Heart right ventricle (tissue), 16 donors: ENCODE results near the gene IKZF3. TPM values are rescaled to one million over a fixed set of nuclear protein-coding genes. Genes with fewer than 3 reads are reported as not detected.

Source experiments
- ATAC-seq, 8 donors: fragments of 200-7000 bp; cut with Tn5 transposase; one replicate each; pipeline ENCODE4 v1.9.1; 2020; ENCODE audit warnings: mild to moderate bottlenecking in 8 of 8, moderate library complexity in 8 of 8, moderate number of reproducible peaks in 1 of 8
- DNase-seq, 2 donors: peaks; one replicate each; pipeline ENCODE4 v3.0.0-alpha.2; 2020
- H3K27ac ChIP-seq, 10 donors: fragments of 200-600 bp; sonication (generic) in 2 of 10; one replicate each; pipeline versions ENCODE4 v1.5.0 to v1.8.0; 2020 to 2022; ENCODE audit warnings: mild to moderate bottlenecking in 3 of 10
- H3K27me3 ChIP-seq, 7 donors: fragments of 200-600 bp; one replicate each; pipeline ENCODE4 v1.8.0; 2021 to 2022; ENCODE audit warnings: mild to moderate bottlenecking in 2 of 7
- H3K36me3 ChIP-seq, 9 donors: fragments of 200-600 bp; sonication (generic) in 1 of 9; one replicate each; pipeline versions ENCODE4 v1.5.0 to v1.8.0; 2020 to 2022; ENCODE audit warnings: mild to moderate bottlenecking in 2 of 9
- H3K4me1 ChIP-seq, 9 donors: fragments of 200-600 bp; sonication (generic) in 1 of 9; one replicate each; pipeline versions ENCODE4 v1.5.0 to v1.8.0; 2020 to 2022; ENCODE audit warnings: mild to moderate bottlenecking in 4 of 9
- H3K4me3 ChIP-seq, 10 donors: fragments of 200-600 bp; sonication (generic) in 2 of 10; one replicate each; pipeline versions ENCODE4 v1.5.0 to v1.8.0; 2020 to 2022; ENCODE audit warnings: mild to moderate bottlenecking in 7 of 10, moderate library complexity in 2 of 10
- H3K9me3 ChIP-seq, 11 donors: fragments of 200-600 bp in 10 of 11; sonication (generic) in 2 of 11; one replicate each; pipeline versions ENCODE4 v1.5.0 to v1.8.0; 2013 to 2022; ENCODE audit warnings: mild to moderate bottlenecking in 2 of 11, control low read depth in 1 of 11, moderate library complexity in 1 of 11
- CTCF ChIP-seq, 9 donors: fragments of 200-600 bp; sonication (generic) in 2 of 9; IDR thresholded peaks; one replicate each; pipeline versions ENCODE4 v1.5.0 to v1.8.0; 2021 to 2022; ENCODE audit warnings: antibody characterized with exemption in 9 of 9, mild to moderate bottlenecking in 5 of 9, moderate library complexity in 1 of 9
- WGBS, 2 donors: extraction: QIAGEN DNeasy Blood & Tissue Kit; methylation state at CpG; one replicate each; pipeline ENCODE4 v1.1.7; 2013; ENCODE audit warnings: inconsistent platforms in 1 of 2; 5-methylcytosine and 5-hydroxymethylcytosine counted together
- intact Hi-C, 10 donors: fragments of 100-400 bp; cut with DNase I; formaldehyde crosslinking; loops; one replicate each; pipeline versions ENCODE4 v1.11.1 to v1.14.2; 2022
- polyA plus RNA-seq, 2 donors: library from polyadenylated mRNA; stranded (reverse); fragments of 200-250 nt; gene quantifications; one replicate each; pipeline ENCODE4 v1.2.3, GENCODE V29; 2013
- total RNA-seq, 10 donors: library from RNA; stranded (reverse); fragmentation: NEBNext Ultra II Directional in 3 of 10; extraction: Animal tissue kit (Norgen Biotek cat#: 25700) in 3 of 10; gene quantifications; one replicate each; pipeline versions ENCODE4 v1.2.1 to v1.2.4, GENCODE V29; 2021 to 2023
- donor health status: Arrhythmogenic right ventricular cardiomyopathy.
- donor health status: ischemic (EF 13 %, LVEDD 7.1; RV severe dilation, severe dysfunction).
- donor health status: healthy with polysubstance abuse.
- donor health status: DM: no; HTN: yes; CAD: no.
- donor health status: DM: no; HTN: no; CAD: no.
- donor health status: ischemic (EF 25% LVEDD 6.9; RV normal size, moderate dysfunction).
- donor health status: ischemic (EF 25% LVEDD 5.7; RV mildly dilated, moderate dysfunction).
- donor health status: healthy.
- donor health status: DM: yes; HTN: yes; CAD: no.
- donor health status: Ischemic cardiomyopathy.
- donor health status: ischemic (EF 35%, LVEDD 5.7; RV mildly dilated, moderate dysfunction).
- donor health status: nonischemic (EF 11% LVEDD 7.7; RV severe dilation, severe dysfunction).
- donor health status: DM: yes; HTN: yes; CAD: no.
- donor health status: PGD.
- donor health status: ischemic (EF 29% LVEDD 5.4; RV normal size, mild dysfunction).
- donor health status: nonischemic (EF 23%, LVEDD 6.1; RV moderate dilation, normal function).

IKZF3 gene
- total and polyA plus RNA-seq, 12 donors: 0.06 to 5.0 (median 0.26) TPM

GRCh38 chr17:39775031-39775430 lies 89.1 kb downstream of the IKZF3 start:
- DNase-seq (no peak), ATAC-seq (no peak)
- Histone ChIP-seq H3K4me3 (peak overlapping the region in 1 of 10 donors; percentile 47), H3K9me3 (no peaks in the 10 kb centered on the region), H3K36me3 (no peaks in the 10 kb centered on the region), H3K4me1 (peaks cover 0 to 21% (median 0%) of the 10 kb centered on the region in 9 donors), H3K27me3 (peaks cover 0 to 74% (median 38%) of the 10 kb centered on the region in 7 donors), H3K27ac (peak overlapping the region in 1 of 10 donors; percentile 86)
- WGBS, 2 donors: 75 to 82% methylated on average over 2 of the region's 2 CpGs
- intact Hi-C loops: no loop called here
- no peak for TF ChIP-seq CTCF (IDR thresholded peaks at IDR 0.05)

GRCh38 chr17:39774047-39774446 lies 90.1 kb downstream of the IKZF3 start:
- H3K4me3 ChIP-seq: no peak overlapping the region
- no peak for DNase-seq
- no peaks in the 10 kb centered on the region for H3K36me3 ChIP-seq
- intact Hi-C loops: no loop called here
- H3K27me3 ChIP-seq: peaks cover 0 to 64% (median 28%) of the 10 kb centered on the region in 7 donors
- peak overlapping the region in 1 of 10 donors; percentile 86 for H3K27ac ChIP-seq
- H3K4me1 ChIP-seq: peaks cover 0 to 20% (median 0%) of the 10 kb centered on the region in 9 donors
- H3K9me3 ChIP-seq: no peaks in the 10 kb centered on the region
- no peak for ATAC-seq
- no peak for TF ChIP-seq CTCF (IDR thresholded peaks at IDR 0.05)
- WGBS, 2 donors: 70 to 74% methylated on average over 4 of the region's 4 CpGs

- intact Hi-C loops: no loop called here
- 82 to 83% methylated on average over 7 of the region's 7 CpGs for WGBS, 2 donors
- Histone ChIP-seq H3K27ac (peak overlapping the region in 1 of 10 donors; percentile 86), H3K4me1 (peaks cover 0 to 15% (median 0%) of the 10 kb centered on the region in 9 donors), H3K27me3 (peaks cover 0 to 56% (median 26%) of the 10 kb centered on the region in 7 donors), H3K36me3 (no peaks in the 10 kb centered on the region), H3K9me3 (no peaks in the 10 kb centered on the region), H3K4me3 (no peak overlapping the region)
- DNase-seq (no peak), ATAC-seq (no peak)
- TF ChIP-seq CTCF (IDR thresholded peaks at IDR 0.05): no peak
Measured at GRCh38 chr17:39772987-39773934, 90.9 kb downstream of the IKZF3 start.

- Histone ChIP-seq H3K36me3 (no peaks in the 10 kb centered on the region), H3K9me3 (no peaks in the 10 kb centered on the region), H3K27me3 (peaks cover 0 to 49% (median 18%) of the 10 kb centered on the region in 7 donors), H3K4me3 (no peak overlapping the region), H3K27ac (peak overlapping the region in 1 of 10 donors; percentile 86), H3K4me1 (peaks cover 0 to 10% (median 0%) of the 10 kb centered on the region in 9 donors)
- ATAC-seq (no peak), DNase-seq (no peak)
- intact Hi-C loops: no loop called here
- TF ChIP-seq CTCF (IDR thresholded peaks at IDR 0.05): no peak
Measured at GRCh38 chr17:39772415-39772814, 91.7 kb downstream of the IKZF3 start.
